A204.1 (cell line): Measurements from ENCODE around the gene DBT.
"Not testable (repeated sequence)": the region's sequence is repeated elsewhere in the genome, so short reads cannot be mapped to it uniquely, and the experiment has no call there.

ENCODE experiments used
- FAIRE-seq: peaks from 2 replicates; lab custom pipeline; 2012; peaks lifted over from hg19 to GRCh38; lab: Jason Lieb, UNC

The DBT gene

GRCh38 chr1:100250264-100250663 is 630 bp upstream of the DBT start:
- no peak for FAIRE-seq

GRCh38 chr1:100249155-100249536 is 488 bp downstream of the DBT start:
- FAIRE-seq = no peak

GRCh38 chr1:100246738-100247137 is 2.9 kb downstream of the DBT start:
- FAIRE-seq = no peak

GRCh38 chr1:100240631-100241030 is 9.0 kb downstream of the DBT start:
- FAIRE-seq = no peak

GRCh38 chr1:100239961-100240360 is 9.7 kb downstream of the DBT start:
- no peak for FAIRE-seq

- FAIRE-seq = no peak
These were observed 12.5 kb downstream of the DBT start for GRCh38 chr1:100237091-100237490.

- FAIRE-seq = no peak
These were observed 15.2 kb downstream of the DBT start for GRCh38 chr1:100234432-100234831.

- not testable (repeated sequence) for FAIRE-seq
These were observed 16.1 kb downstream of the DBT start for GRCh38 chr1:100233566-100233965.

GRCh38 chr1:100232156-100232555 is 17.5 kb downstream of the DBT start:
- no peak for FAIRE-seq

GRCh38 chr1:100231721-100232120 is 17.9 kb downstream of the DBT start:
- FAIRE-seq = no peak

- no peak for FAIRE-seq
These were observed 18.9 kb downstream of the DBT start for GRCh38 chr1:100230765-100231164.

GRCh38 chr1:100229681-100230443 is 19.8 kb downstream of the DBT start:
- FAIRE-seq = no peak

GRCh38 chr1:100222428-100222827 is 27.2 kb downstream of the DBT start:
- FAIRE-seq = no peak

- FAIRE-seq = no peak
These were observed 29.8 kb downstream of the DBT start for GRCh38 chr1:100219883-100220282.

- FAIRE-seq = no peak
These were observed 30.2 kb downstream of the DBT start for GRCh38 chr1:100219457-100219856.

GRCh38 chr1:100217834-100218233 is 31.8 kb downstream of the DBT start:
- FAIRE-seq = no peak

GRCh38 chr1:100215101-100215500 is 34.5 kb downstream of the DBT start:
- no peak for FAIRE-seq

GRCh38 chr1:100213141-100213540 is 36.5 kb downstream of the DBT start:
- no peak for FAIRE-seq

- no peak for FAIRE-seq
These were observed 43.3 kb downstream of the DBT start for GRCh38 chr1:100206301-100206700.

GRCh38 chr1:100205593-100205992 is 44.0 kb downstream of the DBT start:
- not testable (repeated sequence) for FAIRE-seq

GRCh38 chr1:100205103-100205502 is 44.5 kb downstream of the DBT start:
- not testable (repeated sequence) for FAIRE-seq

GRCh38 chr1:100202703-100203102 is 46.9 kb downstream of the DBT start:
- FAIRE-seq = not testable (repeated sequence)

- not testable (repeated sequence) for FAIRE-seq
These were observed 49.6 kb downstream of the DBT start for GRCh38 chr1:100200060-100200459.

GRCh38 chr1:100198596-100198995 is 51.0 kb downstream of the DBT start:
- FAIRE-seq = no peak

GRCh38 chr1:100188617-100189016 is 61.0 kb downstream of the DBT start:
- FAIRE-seq = no peak
